ENCODE data around the gene CCDC43.

GRCh38 chr17:44689477-44690217, at the start of gene CCDC43:
- TF ChIP-seq EZH2 (IDR thresholded peaks at IDR 0.05; ENCODE audit: low read length): no peak
- no peak for TF ChIP-seq CTCF (optimal IDR thresholded peaks at IDR 0.05 in 1 of 3, IDR thresholded peaks at IDR 0.05 in 1 of 3, conservative IDR thresholded peaks at IDR 0.05 in 1 of 3; ENCODE audit: extremely low read depth in 1 of 3, insufficient read depth in 2 of 3, low read length in 3 of 3)

Measured in keratinocyte (primary cell).